ENCODE measurements around the gene MRPL34. TPM values are rescaled to one million over a fixed set of nuclear protein-coding genes. Genes with fewer than 3 reads are reported as not detected.

MRPL34 gene
- total and polyA plus RNA-seq, 9 of the 15 experiments (the other 6 are each of a cell fraction or from before 2014, with no cell fraction given), result 11.5 to 256 (median 72.5) TPM

DNA sequence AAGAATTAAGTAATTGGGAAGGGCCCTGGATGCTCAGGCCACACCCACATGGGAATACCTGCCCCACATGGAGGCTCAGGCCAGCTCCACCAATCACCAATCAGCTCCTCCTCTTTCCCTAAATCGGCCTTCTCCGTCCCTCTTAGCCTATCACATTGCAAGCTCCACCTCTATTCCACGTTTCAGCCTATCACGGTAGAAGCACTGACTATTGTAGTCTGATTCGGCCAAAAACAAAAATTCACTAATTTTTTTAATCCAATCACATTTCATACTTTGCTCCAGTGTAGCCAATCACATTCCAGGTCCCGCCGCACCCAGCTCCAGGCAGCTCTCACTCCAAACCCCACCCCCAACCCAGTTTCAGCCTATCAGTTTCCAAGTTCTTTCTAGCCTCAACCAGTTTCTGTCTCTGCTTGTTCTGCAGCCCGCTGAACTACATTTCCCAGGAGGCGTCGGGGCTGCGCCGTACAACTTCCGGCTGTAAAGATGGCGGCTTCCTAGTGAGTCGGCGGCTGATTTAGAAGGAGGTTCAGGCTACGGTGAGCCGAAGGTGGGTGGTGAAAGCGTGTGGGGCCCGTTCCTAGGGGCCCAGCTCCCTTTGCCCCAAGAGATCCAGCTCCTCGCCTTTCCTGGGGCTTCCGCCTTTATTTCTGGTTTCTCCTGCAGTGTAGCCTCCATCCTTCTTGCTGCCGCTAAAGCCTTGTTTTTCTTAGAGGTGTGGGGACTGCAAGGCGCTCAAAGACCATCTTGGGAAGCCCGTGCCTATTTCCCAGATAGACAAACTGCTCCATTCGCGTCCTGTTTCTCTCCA is 38.5 kb upstream of the MRPL34 start, which contains the start of gene BABAM1 (continued):
- TF ChIP-seq, protein P1, sequence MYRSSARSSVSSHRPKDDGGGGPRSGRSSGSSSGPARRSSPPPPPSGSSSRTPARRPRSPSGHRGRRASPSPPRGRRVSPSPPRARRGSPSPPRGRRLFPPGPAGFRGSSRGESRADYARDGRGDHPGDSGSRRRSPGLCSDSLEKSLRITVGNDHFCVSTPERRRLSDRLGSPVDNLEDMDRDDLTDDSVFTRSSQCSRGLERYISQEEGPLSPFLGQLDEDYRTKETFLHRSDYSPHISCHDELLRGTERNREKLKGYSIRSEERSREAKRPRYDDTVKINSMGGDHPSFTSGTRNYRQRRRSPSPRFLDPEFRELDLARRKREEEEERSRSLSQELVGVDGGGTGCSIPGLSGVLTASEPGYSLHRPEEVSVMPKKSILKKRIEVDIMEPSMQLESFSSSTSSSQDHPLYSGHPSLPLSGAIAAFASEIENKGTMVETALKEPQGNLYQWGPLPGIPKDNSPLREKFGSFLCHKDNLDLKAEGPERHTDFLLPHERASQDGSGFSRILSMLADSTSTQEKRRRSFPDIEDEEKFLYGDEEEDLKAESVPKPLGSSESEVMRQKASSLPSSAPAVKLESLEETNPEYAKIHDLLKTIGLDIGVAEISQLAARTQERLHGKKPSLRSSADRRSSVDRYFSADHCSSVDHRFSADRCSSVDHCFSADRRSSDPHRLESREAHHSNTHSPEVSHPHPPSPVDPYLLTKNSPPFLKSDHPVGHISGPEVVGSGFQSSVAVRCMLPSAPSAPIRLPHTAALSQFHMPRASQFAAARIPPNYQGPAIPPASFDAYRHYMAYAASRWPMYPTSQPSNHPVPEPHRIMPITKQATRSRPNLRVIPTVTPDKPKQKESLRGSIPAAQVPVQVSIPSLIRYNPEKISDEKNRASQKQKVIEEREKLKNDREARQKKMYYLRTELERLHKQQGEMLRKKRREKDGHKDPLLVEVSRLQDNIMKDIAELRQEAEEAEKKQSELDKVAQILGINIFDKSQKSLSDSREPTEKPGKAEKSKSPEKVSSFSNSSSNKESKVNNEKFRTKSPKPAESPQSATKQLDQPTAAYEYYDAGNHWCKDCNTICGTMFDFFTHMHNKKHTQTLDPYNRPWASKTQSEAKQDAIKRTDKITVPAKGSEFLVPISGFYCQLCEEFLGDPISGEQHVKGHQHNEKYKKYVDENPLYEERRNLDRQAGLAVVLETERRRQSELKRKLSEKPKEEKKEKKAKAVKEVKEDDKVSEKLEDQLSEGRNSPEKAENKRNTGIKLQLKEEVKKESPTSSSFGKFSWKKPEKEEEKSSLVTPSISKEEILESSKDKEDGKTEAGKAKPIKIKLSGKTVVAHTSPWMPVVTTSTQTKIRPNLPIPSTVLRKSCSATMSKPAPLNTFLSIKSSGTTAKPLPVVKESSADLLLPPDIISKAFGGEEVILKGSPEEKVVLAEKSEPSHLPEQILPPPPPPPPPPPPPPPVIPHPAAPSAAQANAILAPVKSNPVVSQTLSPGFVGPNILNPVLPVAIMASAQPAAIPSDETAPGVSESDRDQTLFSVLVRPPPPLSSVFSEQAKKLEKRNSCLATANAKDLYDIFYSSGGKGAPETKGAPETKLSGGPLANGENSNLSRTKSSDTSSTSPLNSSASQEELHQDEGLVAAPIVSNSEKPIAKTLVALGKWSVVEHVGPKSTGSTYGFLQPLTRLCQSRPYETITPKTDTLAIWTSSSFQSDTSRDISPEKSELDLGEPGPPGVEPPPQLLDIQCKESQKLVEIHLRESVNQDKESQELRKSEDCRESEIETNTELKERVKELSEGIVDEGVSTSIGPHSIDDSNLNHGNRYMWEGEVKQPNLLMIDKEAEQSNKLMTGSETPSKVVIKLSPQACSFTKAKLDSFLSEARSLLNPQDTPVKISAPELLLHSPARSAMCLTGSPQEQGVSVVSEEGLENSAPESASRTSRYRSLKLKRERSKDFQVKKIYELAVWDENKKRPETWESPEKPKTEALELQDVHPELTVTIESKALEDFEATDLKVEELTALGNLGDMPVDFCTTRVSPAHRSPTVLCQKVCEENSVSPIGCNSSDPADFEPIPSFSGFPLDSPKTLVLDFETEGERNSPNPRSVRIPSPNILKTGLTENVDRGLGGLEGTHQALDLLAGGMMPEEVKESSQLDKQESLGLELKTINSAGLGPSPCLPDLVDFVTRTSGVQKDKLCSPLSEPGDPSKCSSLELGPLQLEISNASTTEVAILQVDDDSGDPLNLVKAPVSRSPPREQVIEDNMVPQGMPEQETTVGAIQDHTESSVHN (IDR thresholded peaks at IDR 0.05; ENCODE audit: borderline replicate concordance in 1 of 2, low read depth in 1 of 2), result no peak
- no peak for TF ChIP-seq ZNF239 (CRISPR knock-in tag; IDR thresholded peaks at IDR 0.05)
- no peak for TF ChIP-seq ZNF668 (CRISPR knock-in tag; IDR thresholded peaks at IDR 0.05)
- TF ChIP-seq MEF2D (tag; conservative IDR thresholded peaks at IDR 0.05; ENCODE audit: low read depth), result no peak
- no peak for TF ChIP-seq SOX6 (IDR thresholded peaks at IDR 0.05)
- no peak; the same call in 1 of the 2 replicates for TF ChIP-seq FOSL1 (tag; conservative IDR thresholded peaks at IDR 0.05)
- TF ChIP-seq HLTF (IDR thresholded peaks at IDR 0.05), result no peak
- no peak for TF ChIP-seq RBM39 (optimal IDR thresholded peaks at IDR 0.05; ENCODE audit: low read depth, low read length)
- peak; percentile 91 for TF ChIP-seq ZNF197 (CRISPR knock-in tag; IDR thresholded peaks at IDR 0.05; ENCODE audit: low read depth)
- peak in 1 of 2 experiments; percentile 71; a peak in 1 of 4 replicates for TF ChIP-seq SIN3A (IDR thresholded peaks at IDR 0.05; ENCODE audit: borderline replicate concordance in 2 of 2, control insufficient read depth in 1 of 2, low read depth in 2 of 2, low read length in 2 of 2)
- no peak for TF ChIP-seq NFE2 (IDR thresholded peaks at IDR 0.05; ENCODE audit: low read depth)
- TF ChIP-seq HDAC1 (IDR thresholded peaks at IDR 0.05), result peak in 1 of 2 experiments; percentile 73; a peak in 2 of 4 replicates
- TF ChIP-seq ZC3H4 (CRISPR knock-in tag; IDR thresholded peaks at IDR 0.05; ENCODE audit: borderline replicate concordance), result no peak
- TF ChIP-seq, protein P2, sequence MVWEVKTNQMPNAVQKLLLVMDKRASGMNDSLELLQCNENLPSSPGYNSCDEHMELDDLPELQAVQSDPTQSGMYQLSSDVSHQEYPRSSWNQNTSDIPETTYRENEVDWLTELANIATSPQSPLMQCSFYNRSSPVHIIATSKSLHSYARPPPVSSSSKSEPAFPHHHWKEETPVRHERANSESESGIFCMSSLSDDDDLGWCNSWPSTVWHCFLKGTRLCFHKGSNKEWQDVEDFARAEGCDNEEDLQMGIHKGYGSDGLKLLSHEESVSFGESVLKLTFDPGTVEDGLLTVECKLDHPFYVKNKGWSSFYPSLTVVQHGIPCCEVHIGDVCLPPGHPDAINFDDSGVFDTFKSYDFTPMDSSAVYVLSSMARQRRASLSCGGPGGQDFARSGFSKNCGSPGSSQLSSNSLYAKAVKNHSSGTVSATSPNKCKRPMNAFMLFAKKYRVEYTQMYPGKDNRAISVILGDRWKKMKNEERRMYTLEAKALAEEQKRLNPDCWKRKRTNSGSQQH (CRISPR knock-in tag; IDR thresholded peaks at IDR 0.05), result 0 out of 2 replicates have a peak, but pooled peaks have one; percentile 28
- TF ChIP-seq HCFC1 (IDR thresholded peaks at IDR 0.05; ENCODE audit: low read depth, low read length), result peak; percentile 97
- TF ChIP-seq RBM22 (IDR thresholded peaks at IDR 0.05; ENCODE audit: low read depth, low read length, poor library complexity, severe bottlenecking), result no peak
- no peak for TF ChIP-seq TSC22D4 (tag; IDR thresholded peaks at IDR 0.05)
- TF ChIP-seq CHD1 (IDR thresholded peaks at IDR 0.05; ENCODE audit: low read length), result peak; percentile 37
- TF ChIP-seq DACH1 (IDR thresholded peaks at IDR 0.05; ENCODE audit: partially characterized antibody), result no peak

Data from K562 (cell line).